ENCODE data around the gene PRDM16. TPM values are rescaled to one million over a fixed set of nuclear protein-coding genes. Genes with fewer than 3 reads are reported as not detected.

Gene PRDM16
- polyA plus RNA-seq, 1 donor from 2014 or later = 0.21 TPM

DNA sequence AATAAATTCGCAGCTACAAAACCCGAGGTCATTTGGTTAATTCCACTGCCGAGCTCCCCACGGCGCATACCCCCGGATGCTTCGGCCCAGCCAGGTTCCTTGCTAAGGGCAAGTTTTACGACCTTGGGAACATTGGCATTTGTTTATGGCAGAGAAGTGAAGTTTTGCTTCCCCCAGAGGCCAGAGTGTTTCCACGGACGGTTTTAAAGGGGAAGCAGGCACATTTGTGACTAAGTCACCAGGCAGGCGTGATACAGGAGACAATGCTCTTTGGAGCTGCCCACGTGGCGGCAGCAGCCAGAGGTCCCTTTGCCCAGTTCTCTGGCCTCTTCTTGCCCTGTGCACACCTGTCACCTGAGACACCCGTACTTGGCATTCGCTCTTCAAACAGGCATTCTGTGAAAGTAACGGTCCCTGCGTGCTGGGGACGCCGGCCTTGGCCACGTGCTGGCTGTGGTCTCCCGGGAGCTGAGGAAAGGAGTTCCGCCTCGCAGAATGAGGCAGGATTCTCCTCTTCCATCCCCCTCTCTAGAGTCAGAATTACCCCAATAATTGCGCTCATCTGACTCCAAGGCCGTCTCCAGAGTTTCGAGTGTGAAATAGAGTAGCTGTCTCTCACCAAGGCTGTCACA lies 138.3 kb downstream of the PRDM16 start:
- H3K4me3 ChIP-seq (ENCODE audit: low read length) = no peak overlapping the region
- H3K9ac ChIP-seq (ENCODE audit: low read length) = no peak overlapping the region
- H3K36me3 ChIP-seq (ENCODE audit: insufficient read depth, low read length) = no peaks in the 10 kb centered on the region
- H3K27me3 ChIP-seq (ENCODE audit: insufficient read depth, low read depth, low read length) = no peaks in the 10 kb centered on the region
- no peak overlapping the region for H3K4me2 ChIP-seq (ENCODE audit: low read length)
- H2AFZ ChIP-seq (ENCODE audit: low read depth, low read length) = no peak overlapping the region
- H3F3A ChIP-seq (ENCODE audit: insufficient read depth, low read length, poor library complexity, severe bottlenecking) = no peaks in the 10 kb centered on the region
- no peaks in the 10 kb centered on the region for H3K9me3 ChIP-seq (ENCODE audit: low read length)
- TF ChIP-seq SMC3 (conservative IDR thresholded peaks at IDR 0.05; ENCODE audit: poor library complexity) = no peak
- no peak for TF ChIP-seq EP300 (conservative IDR thresholded peaks at IDR 0.05; ENCODE audit: poor library complexity, severe bottlenecking)
- no peak for TF ChIP-seq POLR2AphosphoS5 (IDR thresholded peaks at IDR 0.05)
- TF ChIP-seq MXI1 (conservative IDR thresholded peaks at IDR 0.05; ENCODE audit: poor library complexity, severe bottlenecking) = no peak
- no peak for TF ChIP-seq RAD21 (conservative IDR thresholded peaks at IDR 0.05)
- TF ChIP-seq, protein P1, sequence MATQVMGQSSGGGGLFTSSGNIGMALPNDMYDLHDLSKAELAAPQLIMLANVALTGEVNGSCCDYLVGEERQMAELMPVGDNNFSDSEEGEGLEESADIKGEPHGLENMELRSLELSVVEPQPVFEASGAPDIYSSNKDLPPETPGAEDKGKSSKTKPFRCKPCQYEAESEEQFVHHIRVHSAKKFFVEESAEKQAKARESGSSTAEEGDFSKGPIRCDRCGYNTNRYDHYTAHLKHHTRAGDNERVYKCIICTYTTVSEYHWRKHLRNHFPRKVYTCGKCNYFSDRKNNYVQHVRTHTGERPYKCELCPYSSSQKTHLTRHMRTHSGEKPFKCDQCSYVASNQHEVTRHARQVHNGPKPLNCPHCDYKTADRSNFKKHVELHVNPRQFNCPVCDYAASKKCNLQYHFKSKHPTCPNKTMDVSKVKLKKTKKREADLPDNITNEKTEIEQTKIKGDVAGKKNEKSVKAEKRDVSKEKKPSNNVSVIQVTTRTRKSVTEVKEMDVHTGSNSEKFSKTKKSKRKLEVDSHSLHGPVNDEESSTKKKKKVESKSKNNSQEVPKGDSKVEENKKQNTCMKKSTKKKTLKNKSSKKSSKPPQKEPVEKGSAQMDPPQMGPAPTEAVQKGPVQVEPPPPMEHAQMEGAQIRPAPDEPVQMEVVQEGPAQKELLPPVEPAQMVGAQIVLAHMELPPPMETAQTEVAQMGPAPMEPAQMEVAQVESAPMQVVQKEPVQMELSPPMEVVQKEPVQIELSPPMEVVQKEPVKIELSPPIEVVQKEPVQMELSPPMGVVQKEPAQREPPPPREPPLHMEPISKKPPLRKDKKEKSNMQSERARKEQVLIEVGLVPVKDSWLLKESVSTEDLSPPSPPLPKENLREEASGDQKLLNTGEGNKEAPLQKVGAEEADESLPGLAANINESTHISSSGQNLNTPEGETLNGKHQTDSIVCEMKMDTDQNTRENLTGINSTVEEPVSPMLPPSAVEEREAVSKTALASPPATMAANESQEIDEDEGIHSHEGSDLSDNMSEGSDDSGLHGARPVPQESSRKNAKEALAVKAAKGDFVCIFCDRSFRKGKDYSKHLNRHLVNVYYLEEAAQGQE (IDR thresholded peaks at IDR 0.05; ENCODE audit: borderline replicate concordance) = no peak
- H4K20me1 ChIP-seq (ENCODE audit: insufficient read depth) = no peaks in the 10 kb centered on the region
- no peak overlapping the region for H3K27ac ChIP-seq (ENCODE audit: low read length)
- H3K9me2 ChIP-seq (ENCODE audit: insufficient read depth, low read length) = no peaks in the 10 kb centered on the region
- H3K79me2 ChIP-seq (replicated peaks; ENCODE audit: insufficient read depth, low read length) = peaks cover 3% of the 10 kb centered on the region

DNA sequence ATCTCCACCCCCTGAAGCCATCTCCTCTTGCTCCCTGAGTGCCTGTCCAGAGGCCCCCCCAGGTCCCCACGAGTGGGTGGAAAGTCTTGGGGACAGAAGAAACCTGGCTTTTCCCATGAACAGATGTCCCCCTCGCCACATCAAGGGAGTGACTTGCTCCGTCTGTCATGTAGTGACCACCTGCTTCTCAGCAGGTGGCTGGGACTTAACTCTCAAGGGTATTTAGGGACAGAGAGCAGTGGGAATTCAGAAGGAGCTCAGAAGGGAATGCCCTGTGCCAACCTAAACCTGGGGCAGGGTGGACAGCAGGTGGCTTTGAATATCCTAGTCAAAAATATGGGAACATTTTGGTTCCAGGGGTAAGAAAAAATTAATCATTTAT lies 139.8 kb downstream of the PRDM16 start:
- H3K9ac ChIP-seq (ENCODE audit: low read length) = no peak overlapping the region
- no peaks in the 10 kb centered on the region for H4K20me1 ChIP-seq (ENCODE audit: insufficient read depth)
- H3K4me3 ChIP-seq (ENCODE audit: low read length) = no peak overlapping the region
- no peaks in the 10 kb centered on the region for H3F3A ChIP-seq (ENCODE audit: insufficient read depth, low read length, poor library complexity, severe bottlenecking)
- H3K4me2 ChIP-seq (ENCODE audit: low read length) = no peak overlapping the region
- H3K9me2 ChIP-seq (ENCODE audit: insufficient read depth, low read length) = no peaks in the 10 kb centered on the region
- H3K27ac ChIP-seq (ENCODE audit: low read length) = no peak overlapping the region
- H3K36me3 ChIP-seq (ENCODE audit: insufficient read depth, low read length) = no peaks in the 10 kb centered on the region
- TF ChIP-seq EZH2 (IDR thresholded peaks at IDR 0.05; ENCODE audit: borderline replicate concordance, insufficient read depth, low read length, poor library complexity, severe bottlenecking) (no peak), EP300 (conservative IDR thresholded peaks at IDR 0.05; ENCODE audit: poor library complexity, severe bottlenecking) (no peak), RAD21 (conservative IDR thresholded peaks at IDR 0.05) (no peak), CTCF (IDR thresholded peaks at IDR 0.05; ENCODE audit: poor library complexity, severe bottlenecking) (no peak), POLR2AphosphoS5 (IDR thresholded peaks at IDR 0.05) (no peak), TAF1 (IDR thresholded peaks at IDR 0.05; ENCODE audit: low read depth) (no peak), MXI1 (conservative IDR thresholded peaks at IDR 0.05; ENCODE audit: poor library complexity, severe bottlenecking) (no peak), SMC3 (conservative IDR thresholded peaks at IDR 0.05; ENCODE audit: poor library complexity) (no peak)
- TF ChIP-seq, protein P1 (IDR thresholded peaks at IDR 0.05; ENCODE audit: borderline replicate concordance) = no peak
- H3K27me3 ChIP-seq (ENCODE audit: insufficient read depth, low read depth, low read length) = no peaks in the 10 kb centered on the region
- H3K79me2 ChIP-seq (replicated peaks; ENCODE audit: insufficient read depth, low read length) = peaks cover under 1% of the 10 kb centered on the region
- no peaks in the 10 kb centered on the region for H3K9me3 ChIP-seq (ENCODE audit: low read length)
- no peak overlapping the region for H2AFZ ChIP-seq (ENCODE audit: low read depth, low read length)

Data from neural cell (in vitro differentiated cells).